ENCODE measurements around the gene DSG2.
A peak's percentile ranks its signal among the peaks of the same experiment; 100 is the strongest.

DSG2 gene

DNA sequence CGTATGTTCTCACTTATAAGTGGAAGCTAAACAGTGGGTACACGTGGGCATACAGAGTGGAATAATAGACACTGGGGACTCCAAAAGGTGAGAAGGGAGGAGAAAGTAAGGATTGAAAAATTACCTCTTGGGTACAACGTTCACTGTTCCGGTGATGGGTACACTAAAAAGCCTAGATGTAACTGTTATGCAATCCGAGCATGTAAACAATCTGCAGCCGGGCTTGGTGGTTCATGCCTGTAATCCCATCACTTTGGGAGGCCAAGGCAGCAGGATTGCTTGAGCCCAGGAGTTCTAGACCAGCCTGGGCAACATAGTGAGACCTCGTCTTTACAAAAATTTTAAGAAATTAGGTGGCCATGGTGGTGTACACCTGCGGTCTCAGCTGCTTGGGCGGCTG is 60.6 kb downstream of the DSG2 start:
- no peak for DNase-seq

GRCh38 chr18:31562726-31563125 is 64.7 kb downstream of the DSG2 start:
- DNase-seq, result no peak

DNA sequence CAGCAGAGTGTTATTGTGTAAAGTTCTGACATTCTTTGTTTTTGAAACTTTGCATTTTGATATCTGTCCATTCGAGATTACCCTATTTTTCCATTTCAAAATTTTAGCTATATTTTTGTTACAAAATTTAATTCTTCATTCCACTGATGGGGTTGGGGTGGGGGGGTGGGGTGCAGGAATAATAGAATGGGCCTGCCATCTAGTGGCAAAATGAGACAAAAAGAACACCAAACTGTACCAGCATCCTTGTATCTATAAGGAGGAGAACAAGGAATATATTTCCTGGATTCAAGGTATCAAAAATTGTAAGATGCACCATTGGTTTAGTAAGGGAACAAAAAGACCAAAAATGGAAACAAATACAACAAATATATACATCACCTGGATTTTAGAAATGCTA is 65.8 kb downstream of the DSG2 start:
- DNase-seq, result no peak

DNA sequence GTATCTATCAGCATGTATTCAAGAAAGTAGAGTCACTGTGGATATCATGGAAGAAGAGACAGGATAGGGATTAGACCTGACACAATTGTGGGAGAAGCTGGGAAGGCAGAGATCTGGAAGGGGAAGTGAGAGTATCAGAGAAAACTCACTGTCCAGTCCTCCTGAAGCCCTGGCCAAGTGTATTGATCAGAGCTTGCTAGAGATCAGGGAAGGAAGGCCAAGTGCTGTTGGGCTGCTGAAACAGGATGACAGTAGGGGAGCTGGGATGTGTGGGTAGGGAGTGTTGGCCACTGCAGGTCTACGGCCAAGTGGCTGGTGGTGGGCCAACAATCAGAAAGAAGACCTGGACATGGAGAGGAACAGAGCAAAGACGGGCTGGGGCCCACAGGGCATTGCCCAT is 67.4 kb downstream of the DSG2 start:
- DNase-seq, result no peak

- no peak for DNase-seq
Observed at GRCh38 chr18:31565782-31566512, 68.0 kb downstream of the DSG2 start.

- DNase-seq, result no peak
Observed at GRCh38 chr18:31566576-31567306, 68.8 kb downstream of the DSG2 start.

- DNase-seq, result no peak
Observed at GRCh38 chr18:31572368-31572767, 74.4 kb downstream of the DSG2 start.

- no peak for DNase-seq
Observed at GRCh38 chr18:31573051-31573450, 75.1 kb downstream of the DSG2 start.

DNA sequence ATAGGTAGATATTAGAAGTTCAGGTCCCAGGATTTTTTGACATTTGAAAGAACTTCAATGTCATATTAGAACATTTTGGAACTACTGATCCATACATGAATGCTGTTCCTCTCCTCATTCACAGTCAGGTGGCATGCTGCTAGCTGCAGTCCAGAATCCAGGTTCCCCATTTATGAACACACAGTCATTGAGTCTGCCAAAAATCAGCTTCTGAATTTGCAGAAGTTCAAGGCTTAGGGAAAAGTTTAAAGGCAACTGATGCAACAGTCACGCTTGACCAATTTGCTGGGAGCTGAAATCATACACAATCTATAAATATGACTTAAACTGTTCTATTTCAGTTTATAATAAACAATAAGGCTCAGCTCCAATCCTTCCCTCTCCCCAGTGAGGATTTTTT is 76.4 kb downstream of the DSG2 start:
- DNase-seq, result peak; percentile 79

GRCh38 chr18:31575515-31576257 is 77.7 kb downstream of the DSG2 start:
- no peak for DNase-seq

DNA sequence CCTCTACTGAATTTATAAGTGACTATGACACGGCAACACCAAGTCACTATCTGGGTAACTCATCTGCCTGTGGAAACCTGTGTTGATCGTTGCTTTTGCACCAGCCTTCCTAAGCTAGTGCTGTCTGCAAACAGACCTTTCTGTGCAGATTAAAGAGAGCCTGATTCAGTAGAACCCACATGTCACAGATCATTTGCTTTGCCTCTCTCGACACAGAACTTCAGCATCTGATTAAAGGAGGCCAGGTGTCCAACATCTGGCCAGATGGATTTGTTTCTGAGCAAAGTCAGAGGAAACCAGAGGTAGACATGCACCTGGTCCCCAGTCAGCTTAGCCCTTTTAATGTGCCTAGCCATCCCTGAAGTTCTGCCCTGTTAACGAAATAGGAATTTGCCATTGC is 78.7 kb downstream of the DSG2 start:
- DNase-seq, result no peak

GRCh38 chr18:31577195-31577594 is 79.2 kb downstream of the DSG2 start:
- no peak for DNase-seq

GRCh38 chr18:31578126-31578525 is 80.1 kb downstream of the DSG2 start:
- DNase-seq, result no peak

- DNase-seq, result no peak
Observed at GRCh38 chr18:31579375-31579774, 81.4 kb downstream of the DSG2 start.

DNA sequence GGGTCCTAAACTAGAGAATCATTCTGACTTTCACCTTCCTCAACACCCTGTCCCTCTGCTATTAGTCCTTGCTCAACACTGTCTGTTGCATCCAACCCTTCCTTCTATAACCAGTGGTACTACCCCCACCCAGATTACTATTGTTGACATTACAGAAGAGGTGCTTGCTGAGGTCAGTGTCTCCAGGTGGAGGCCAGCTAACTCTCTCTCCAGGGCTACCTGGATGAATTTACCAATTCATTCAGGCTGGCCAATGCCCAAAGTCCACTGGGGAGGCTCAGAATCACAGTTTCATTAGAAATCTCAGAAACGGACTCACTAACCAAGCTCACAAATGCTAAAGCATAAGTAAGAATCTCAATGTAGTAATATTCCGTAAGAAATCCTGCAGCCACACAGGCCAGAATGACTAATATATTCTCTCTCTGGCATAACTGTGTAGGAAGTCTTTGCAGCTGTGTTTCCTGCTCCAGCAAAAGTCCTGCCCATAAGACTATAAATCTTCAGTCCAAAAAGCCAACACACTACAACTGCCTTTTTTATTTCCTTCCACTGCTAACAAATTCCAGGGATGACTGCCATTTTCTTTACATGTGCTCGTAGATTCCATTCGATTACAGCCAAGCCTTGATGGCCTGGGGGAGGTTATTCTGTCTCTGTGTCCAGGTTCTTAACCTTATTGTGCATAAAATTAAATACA is 83.7 kb downstream of the DSG2 start:
- peak; percentile 8 for DNase-seq

GRCh38 chr18:31583185-31583854 is 85.3 kb downstream of the DSG2 start:
- DNase-seq, result no peak

GRCh38 chr18:31585991-31586390 is 88.0 kb downstream of the DSG2 start:
- DNase-seq, result no peak

- no peak for DNase-seq
Observed at GRCh38 chr18:31586616-31587015, 88.6 kb downstream of the DSG2 start.

DNA sequence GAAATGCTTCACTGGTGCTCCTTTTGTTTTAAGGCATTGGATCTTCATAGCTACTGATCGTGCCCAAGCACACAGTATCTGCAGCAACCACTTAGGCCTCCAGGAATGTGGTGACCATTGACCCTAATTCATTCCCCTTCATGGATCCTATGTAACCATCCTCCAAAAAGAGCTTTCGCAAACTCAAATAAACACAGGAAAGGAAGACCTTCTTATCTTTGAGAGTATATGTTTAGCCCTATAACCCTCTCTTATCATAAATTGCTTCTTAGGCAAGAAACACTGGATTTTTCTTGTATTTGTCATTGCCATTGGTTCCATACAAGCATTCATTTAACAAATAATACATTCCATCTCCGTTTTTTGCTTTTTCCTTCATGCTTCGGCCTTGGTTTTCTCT is 89.6 kb downstream of the DSG2 start:
- no peak for DNase-seq

DNA sequence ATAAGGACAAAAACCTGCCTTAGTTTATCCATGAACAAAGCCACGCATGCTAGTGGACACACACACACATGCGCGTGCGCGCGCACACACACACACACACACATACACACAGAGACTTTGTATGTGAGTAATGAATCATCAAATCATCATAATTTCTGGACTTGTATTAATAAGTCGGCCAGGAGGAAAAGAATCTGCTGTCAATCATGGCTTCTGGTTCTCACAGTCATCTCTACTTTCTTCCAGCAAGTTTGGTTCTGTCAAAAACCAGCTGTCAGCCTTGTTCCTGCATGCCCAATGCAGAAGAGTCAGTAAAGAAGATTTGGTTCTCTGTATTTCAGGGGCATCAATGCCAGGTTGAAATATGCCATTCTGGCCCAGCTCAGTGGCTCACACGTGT is 92.6 kb downstream of the DSG2 start:
- DNase-seq, result no peak

DNA sequence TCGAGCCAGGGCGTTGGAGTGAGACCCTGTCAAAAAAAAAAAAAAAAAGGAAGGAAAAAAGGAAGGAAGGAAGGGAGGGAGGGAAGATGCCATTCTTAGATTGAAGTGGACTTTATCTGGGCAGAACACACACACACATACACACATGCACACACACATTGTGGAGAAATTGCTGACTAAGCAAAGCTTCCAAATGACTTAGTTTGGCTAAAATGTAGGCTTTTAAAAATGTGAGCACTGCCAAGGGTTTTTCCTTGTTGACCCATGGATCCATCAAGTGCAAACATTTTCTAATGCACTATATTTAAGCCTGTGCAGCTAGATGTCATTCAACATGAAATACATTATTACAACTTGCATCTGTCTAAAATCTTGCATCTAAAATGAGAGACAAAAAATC is 93.1 kb downstream of the DSG2 start:
- DNase-seq, result no peak

GRCh38 chr18:31591628-31592027 is 93.7 kb downstream of the DSG2 start, which contains the start of gene TTR:
TSS of gene TTR (plus strand) at chr18:31591877. CDS start at chr18:31591903, 26 bp downstream.
- DNase-seq, result no peak
